ENCODE measurements around the gene INTS3.

GRCh38 chr1:153684892-153685291 is 43.0 kb upstream of the INTS3 start:
- TF ChIP-seq CTCF (IDR thresholded peaks at IDR 0.05) = no peak
- no peak for TF ChIP-seq POLR2A (IDR thresholded peaks at IDR 0.05)
